ENCODE results near the gene ACOX2.

DNA sequence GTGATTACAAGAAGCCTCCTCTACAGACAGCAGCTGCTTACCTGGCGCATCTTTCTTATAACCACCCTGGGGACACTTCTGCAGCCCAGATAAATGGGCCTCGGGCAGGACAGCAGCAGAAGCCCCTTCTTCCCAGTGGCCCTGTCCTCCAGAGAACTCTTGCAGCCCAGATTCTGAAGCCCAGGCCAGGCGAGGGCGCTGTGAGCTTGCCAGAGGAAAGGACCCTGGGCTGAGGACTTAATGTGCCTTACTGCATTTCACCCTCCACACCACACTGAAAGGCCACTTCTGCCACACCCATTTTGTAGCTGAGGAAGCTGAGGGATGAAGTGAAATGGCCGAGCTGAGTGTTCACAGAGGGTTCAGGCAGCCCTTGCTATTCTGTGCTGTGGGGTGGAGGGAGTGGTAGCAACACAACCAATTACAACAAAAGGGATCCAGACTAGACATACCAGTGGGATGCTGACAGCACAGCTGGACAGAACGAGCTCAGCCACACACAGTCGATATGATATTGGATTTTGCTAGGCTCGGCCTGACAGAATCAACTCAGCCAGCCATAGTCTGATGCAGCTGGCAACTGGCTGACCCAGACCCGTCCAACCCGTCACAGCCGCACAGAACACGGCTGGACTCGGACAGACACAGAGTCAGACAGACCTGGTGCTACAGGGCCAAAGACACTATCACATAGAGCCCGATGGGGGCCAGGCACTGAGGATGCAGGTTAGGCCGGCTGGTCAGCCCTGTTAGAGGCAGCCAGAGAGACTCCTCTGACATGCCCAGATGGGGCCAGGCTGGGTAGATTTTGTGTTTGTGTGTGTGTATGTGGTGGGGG is 7.3 kb downstream of the ACOX2 start:
- peak; percentile 43 for TF ChIP-seq CTCF (IDR thresholded peaks at IDR 0.05)
- TF ChIP-seq SMC3 (IDR thresholded peaks at IDR 0.05) = 0 out of 3 replicates have a peak, but pooled peaks have one; percentile 20
- no peak for TF ChIP-seq FOXS1 (CRISPR knock-in tag; IDR thresholded peaks at IDR 0.05)
- no peak for TF ChIP-seq POLR2A (IDR thresholded peaks at IDR 0.05; ENCODE audit: low read length)
- TF ChIP-seq CEBPB (IDR thresholded peaks at IDR 0.05) = no peak
- TF ChIP-seq CBX8 (IDR thresholded peaks at IDR 0.05) = no peak
- no peak for TF ChIP-seq RFX5 (IDR thresholded peaks at IDR 0.05)
- TF ChIP-seq, protein P1, sequence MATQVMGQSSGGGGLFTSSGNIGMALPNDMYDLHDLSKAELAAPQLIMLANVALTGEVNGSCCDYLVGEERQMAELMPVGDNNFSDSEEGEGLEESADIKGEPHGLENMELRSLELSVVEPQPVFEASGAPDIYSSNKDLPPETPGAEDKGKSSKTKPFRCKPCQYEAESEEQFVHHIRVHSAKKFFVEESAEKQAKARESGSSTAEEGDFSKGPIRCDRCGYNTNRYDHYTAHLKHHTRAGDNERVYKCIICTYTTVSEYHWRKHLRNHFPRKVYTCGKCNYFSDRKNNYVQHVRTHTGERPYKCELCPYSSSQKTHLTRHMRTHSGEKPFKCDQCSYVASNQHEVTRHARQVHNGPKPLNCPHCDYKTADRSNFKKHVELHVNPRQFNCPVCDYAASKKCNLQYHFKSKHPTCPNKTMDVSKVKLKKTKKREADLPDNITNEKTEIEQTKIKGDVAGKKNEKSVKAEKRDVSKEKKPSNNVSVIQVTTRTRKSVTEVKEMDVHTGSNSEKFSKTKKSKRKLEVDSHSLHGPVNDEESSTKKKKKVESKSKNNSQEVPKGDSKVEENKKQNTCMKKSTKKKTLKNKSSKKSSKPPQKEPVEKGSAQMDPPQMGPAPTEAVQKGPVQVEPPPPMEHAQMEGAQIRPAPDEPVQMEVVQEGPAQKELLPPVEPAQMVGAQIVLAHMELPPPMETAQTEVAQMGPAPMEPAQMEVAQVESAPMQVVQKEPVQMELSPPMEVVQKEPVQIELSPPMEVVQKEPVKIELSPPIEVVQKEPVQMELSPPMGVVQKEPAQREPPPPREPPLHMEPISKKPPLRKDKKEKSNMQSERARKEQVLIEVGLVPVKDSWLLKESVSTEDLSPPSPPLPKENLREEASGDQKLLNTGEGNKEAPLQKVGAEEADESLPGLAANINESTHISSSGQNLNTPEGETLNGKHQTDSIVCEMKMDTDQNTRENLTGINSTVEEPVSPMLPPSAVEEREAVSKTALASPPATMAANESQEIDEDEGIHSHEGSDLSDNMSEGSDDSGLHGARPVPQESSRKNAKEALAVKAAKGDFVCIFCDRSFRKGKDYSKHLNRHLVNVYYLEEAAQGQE (IDR thresholded peaks at IDR 0.05) = no peak
- no peak for TF ChIP-seq EP300 (IDR thresholded peaks at IDR 0.05)
- TF ChIP-seq TFCP2L1 (CRISPR knock-in tag; IDR thresholded peaks at IDR 0.05) = no peak
- no peak for TF ChIP-seq MAX (IDR thresholded peaks at IDR 0.05)
